ENCODE results near the gene GPR15LG.

The GPR15LG gene

GRCh38 chr10:84208023-84208422 is 34.4 kb downstream of the GPR15LG start:
- Histone ChIP-seq H3K9me2 (replicated peaks; ENCODE audit: insufficient read depth, low read length) (no peaks in the 10 kb centered on the region), H3K27ac (ENCODE audit: low read length) (no peak overlapping the region), H3K79me2 (ENCODE audit: low read length) (no peaks in the 10 kb centered on the region), H3K9ac (ENCODE audit: low read length) (no peak overlapping the region), H3K4me1 (ENCODE audit: low read length) (no peaks in the 10 kb centered on the region), H3K9me3 (replicated peaks; ENCODE audit: insufficient read depth, low read length) (no peaks in the 10 kb centered on the region), H2AFZ (ENCODE audit: low read length) (no peak overlapping the region), H3F3A (ENCODE audit: insufficient read depth, low read length) (no peaks in the 10 kb centered on the region), H3K4me2 (ENCODE audit: low read depth, low read length) (no peak overlapping the region), H3K27me3 (replicated peaks; ENCODE audit: insufficient read depth, low read length) (no peaks in the 10 kb centered on the region), H4K20me1 (ENCODE audit: insufficient read depth, low read length) (no peaks in the 10 kb centered on the region), H3K4me3 (ENCODE audit: low read length) (no peak overlapping the region), H3K36me3 (replicated peaks; ENCODE audit: insufficient read depth, low read length) (no peaks in the 10 kb centered on the region)
- TF ChIP-seq EZH2phosphoT487 (IDR thresholded peaks at IDR 0.05; ENCODE audit: low read length) (no peak), CTCF (IDR thresholded peaks at IDR 0.05; ENCODE audit: low read length) (no peak), EZH2 (optimal IDR thresholded peaks at IDR 0.05; ENCODE audit: low read depth, low read length) (no peak)
- no peak for DNase-seq

- no peaks in the 10 kb centered on the region for H3F3A ChIP-seq (ENCODE audit: insufficient read depth, low read length)
- no peak overlapping the region for H3K4me2 ChIP-seq (ENCODE audit: low read depth, low read length)
- H3K79me2 ChIP-seq (ENCODE audit: low read length) = no peaks in the 10 kb centered on the region
- H3K4me1 ChIP-seq (ENCODE audit: low read length) = no peaks in the 10 kb centered on the region
- H3K36me3 ChIP-seq (replicated peaks; ENCODE audit: insufficient read depth, low read length) = no peaks in the 10 kb centered on the region
- no peaks in the 10 kb centered on the region for H3K9me3 ChIP-seq (replicated peaks; ENCODE audit: insufficient read depth, low read length)
- H3K9ac ChIP-seq (ENCODE audit: low read length) = no peak overlapping the region
- H3K9me2 ChIP-seq (replicated peaks; ENCODE audit: insufficient read depth, low read length) = no peaks in the 10 kb centered on the region
- H4K20me1 ChIP-seq (ENCODE audit: insufficient read depth, low read length) = no peaks in the 10 kb centered on the region
- no peak overlapping the region for H3K27ac ChIP-seq (ENCODE audit: low read length)
- DNase-seq = no peak
- no peaks in the 10 kb centered on the region for H3K27me3 ChIP-seq (replicated peaks; ENCODE audit: insufficient read depth, low read length)
- no peak overlapping the region for H2AFZ ChIP-seq (ENCODE audit: low read length)
- no peak overlapping the region for H3K4me3 ChIP-seq (ENCODE audit: low read length)
- TF ChIP-seq EZH2phosphoT487 (IDR thresholded peaks at IDR 0.05; ENCODE audit: low read length) (no peak), CTCF (IDR thresholded peaks at IDR 0.05; ENCODE audit: low read length) (no peak), EZH2 (optimal IDR thresholded peaks at IDR 0.05; ENCODE audit: low read depth, low read length) (no peak)
These were observed 38.0 kb downstream of the GPR15LG start for GRCh38 chr10:84211566-84211965.

- Histone ChIP-seq H3K4me3 (ENCODE audit: low read length) (no peak overlapping the region), H4K20me1 (ENCODE audit: insufficient read depth, low read length) (no peaks in the 10 kb centered on the region), H3K9me2 (replicated peaks; ENCODE audit: insufficient read depth, low read length) (no peaks in the 10 kb centered on the region), H2AFZ (ENCODE audit: low read length) (no peak overlapping the region), H3K9ac (ENCODE audit: low read length) (no peak overlapping the region), H3K27me3 (replicated peaks; ENCODE audit: insufficient read depth, low read length) (no peaks in the 10 kb centered on the region), H3K79me2 (ENCODE audit: low read length) (no peaks in the 10 kb centered on the region), H3K4me1 (ENCODE audit: low read length) (no peaks in the 10 kb centered on the region), H3K9me3 (replicated peaks; ENCODE audit: insufficient read depth, low read length) (no peaks in the 10 kb centered on the region), H3K36me3 (replicated peaks; ENCODE audit: insufficient read depth, low read length) (no peaks in the 10 kb centered on the region), H3K27ac (ENCODE audit: low read length) (no peak overlapping the region), H3K4me2 (ENCODE audit: low read depth, low read length) (no peak overlapping the region), H3F3A (ENCODE audit: insufficient read depth, low read length) (no peaks in the 10 kb centered on the region)
- no peak for DNase-seq
- TF ChIP-seq EZH2phosphoT487 (IDR thresholded peaks at IDR 0.05; ENCODE audit: low read length) = no peak
- TF ChIP-seq CTCF (IDR thresholded peaks at IDR 0.05; ENCODE audit: low read length) = no peak
- TF ChIP-seq EZH2 (optimal IDR thresholded peaks at IDR 0.05; ENCODE audit: low read depth, low read length) = no peak
These were observed 38.4 kb downstream of the GPR15LG start for GRCh38 chr10:84212014-84212413.
